CD1c-positive myeloid dendritic cell (primary cell): Measurements from ENCODE around the gene SH2D4B.

Source experiments
- DNase-seq: peaks from one replicate; pipeline ENCODE4 v3.0.0-alpha.2; 2016; ENCODE audit errors: extremely low spot score

The SH2D4B gene

DNA sequence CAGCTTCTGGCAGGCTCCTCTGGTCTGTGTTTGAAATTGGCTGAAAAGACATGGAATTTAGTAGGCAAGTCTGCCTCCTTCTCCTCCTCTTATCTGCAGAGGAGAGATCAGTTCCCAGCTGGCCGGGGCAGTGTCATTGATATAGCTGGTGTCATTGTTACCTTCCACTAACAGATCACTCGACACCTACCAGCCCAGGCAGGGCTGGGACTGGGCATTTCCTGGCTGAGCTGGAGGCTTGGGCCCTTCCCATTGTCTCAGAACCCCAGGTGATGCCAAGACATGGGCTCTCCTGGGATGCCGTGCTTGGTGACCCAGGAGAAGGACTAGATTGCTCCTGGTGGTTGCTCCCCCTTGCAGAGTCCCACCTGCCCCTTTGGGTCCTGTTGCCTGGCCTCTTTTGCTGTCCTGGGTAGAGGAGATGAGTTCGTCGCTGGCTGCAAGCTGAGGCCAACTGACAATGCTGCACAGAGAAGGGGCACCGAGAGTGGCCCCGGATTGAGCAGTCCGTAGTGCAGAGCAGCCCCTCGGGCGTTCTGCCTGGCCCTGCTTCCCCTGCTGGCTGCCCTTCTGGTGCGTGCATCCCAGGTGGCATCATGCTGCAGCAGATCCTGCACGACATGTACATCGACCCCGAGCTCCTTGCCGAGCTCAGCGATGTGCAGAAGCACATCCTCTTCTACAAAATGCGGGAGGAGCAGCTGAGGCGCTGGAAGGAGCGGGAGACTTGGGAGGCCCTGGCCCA, at the start of gene SH2D4B:
Gene SH2D4B, plus strand, starts transcription at position 167 of the 745 bp plus-strand sequence. Its CDS starts 430 bp downstream, at position 597.
- no peak for DNase-seq

DNA sequence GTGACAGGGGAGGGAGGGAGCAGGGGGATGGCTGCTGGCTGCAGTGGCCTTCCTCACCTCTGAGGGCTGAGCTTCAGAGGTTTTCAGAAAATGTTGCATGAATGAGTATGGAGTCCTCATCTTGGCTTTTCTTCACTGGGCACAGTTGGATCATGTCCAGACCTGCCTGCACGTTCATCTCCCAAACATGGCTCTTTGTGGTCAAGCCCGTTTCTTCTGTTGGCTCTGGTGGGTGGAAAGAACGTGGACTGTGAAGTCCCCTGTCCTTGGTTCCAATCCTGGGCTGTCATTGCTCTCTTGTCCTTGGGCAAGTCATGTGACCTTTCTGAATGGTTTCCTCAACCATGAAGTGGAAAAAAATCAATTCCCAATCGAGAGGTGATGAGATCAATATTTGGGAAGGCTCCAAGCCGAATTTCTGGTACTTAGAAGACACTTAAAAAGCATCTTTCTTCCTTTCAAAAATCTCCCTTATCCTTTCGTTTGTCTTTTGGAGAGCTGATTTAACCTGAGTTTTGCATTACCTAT, 49.1 kb upstream of the SH2D4B start:
- DNase-seq: no peak

- no peak for DNase-seq
These were observed 48.2 kb upstream of the SH2D4B start for GRCh38 chr10:80489371-80490112.

DNA sequence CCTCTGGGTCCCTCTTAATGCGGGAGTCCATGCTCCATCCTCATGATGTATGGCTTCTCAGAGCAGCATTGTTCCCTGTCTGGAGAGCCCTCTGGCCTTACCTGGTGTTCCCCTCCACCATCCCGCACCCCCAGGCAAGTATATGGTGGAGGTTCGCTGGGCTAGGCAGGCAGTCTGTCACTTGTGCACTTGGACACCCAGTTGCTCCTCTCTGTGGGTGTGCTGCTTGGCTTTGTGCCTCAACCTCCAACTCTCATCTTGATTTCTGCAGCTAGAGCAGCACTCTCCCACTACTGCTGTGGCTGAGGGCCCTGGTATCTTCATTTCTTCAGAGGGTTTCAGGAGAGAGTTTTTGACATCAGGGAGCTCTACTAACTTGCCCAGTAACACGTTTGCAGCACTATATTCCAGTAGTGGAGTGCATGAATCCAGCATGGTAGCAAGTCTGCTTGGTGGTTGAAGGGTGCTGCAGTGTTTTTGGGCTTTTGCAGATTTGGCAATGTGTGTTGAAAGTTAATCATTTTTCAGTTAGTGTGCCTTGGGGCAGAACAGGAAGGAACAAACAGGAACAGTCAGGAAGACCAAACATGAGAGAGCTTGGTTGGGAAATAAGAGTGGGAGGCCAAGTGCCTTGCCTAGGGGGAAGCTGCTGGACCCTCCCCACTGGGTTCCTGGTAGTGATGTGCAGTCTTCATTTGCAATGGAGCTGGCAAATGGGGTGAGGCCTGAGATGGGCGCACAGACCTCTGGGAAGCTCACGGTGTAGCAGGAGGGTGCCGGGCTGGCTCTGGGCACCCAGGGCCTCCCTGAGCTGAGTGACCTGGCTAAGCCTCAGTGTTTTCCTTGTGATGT, 46.2 kb upstream of the SH2D4B start:
- peak; percentile 92 for DNase-seq

- peak; percentile 62 for DNase-seq
These were observed 44.7 kb upstream of the SH2D4B start for GRCh38 chr10:80492848-80493521.

GRCh38 chr10:80493522-80494051, 44.1 kb upstream of the SH2D4B start:
- DNase-seq: peak; percentile 59

- DNase-seq: no peak
These were observed 41.0 kb upstream of the SH2D4B start for GRCh38 chr10:80496555-80497172.

- DNase-seq: no peak
These were observed 40.3 kb upstream of the SH2D4B start for GRCh38 chr10:80497187-80498077.

DNA sequence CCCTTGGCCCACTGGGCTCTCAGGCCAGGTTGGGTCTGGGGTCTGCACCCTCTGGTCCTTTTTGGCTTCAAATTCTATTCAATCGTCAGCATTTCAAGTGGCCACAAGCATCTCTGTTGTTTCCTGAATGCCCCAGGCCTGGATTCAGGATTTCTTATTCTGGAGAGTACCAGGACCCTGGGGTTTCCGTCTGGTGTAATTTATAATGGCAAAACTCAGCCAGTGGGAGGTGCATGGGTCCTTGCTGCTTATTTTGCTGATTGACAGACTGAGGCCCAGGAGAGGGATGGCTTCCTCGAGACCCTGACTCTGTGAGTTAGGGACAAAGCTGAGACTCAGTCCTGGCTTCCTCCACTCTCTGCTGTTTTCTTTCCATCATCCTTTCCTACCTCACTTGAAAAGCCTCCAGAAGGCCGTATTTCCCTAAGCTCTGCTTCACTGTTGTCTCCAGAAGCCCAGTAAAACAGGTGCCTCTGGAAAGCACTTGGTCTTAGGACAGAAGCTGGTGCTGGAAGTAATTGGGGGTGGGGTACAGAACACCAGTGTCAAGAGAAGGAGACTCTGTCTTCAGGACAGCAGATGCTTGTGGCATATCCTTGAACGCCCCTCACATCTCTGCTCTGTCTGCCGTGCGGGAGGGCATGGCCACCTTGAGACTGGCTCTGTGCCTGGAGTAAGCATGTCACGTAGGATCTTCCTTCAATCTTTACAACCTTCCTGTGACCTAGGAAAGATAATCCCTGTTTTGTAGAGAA, 39.4 kb upstream of the SH2D4B start:
- DNase-seq: no peak

DNA sequence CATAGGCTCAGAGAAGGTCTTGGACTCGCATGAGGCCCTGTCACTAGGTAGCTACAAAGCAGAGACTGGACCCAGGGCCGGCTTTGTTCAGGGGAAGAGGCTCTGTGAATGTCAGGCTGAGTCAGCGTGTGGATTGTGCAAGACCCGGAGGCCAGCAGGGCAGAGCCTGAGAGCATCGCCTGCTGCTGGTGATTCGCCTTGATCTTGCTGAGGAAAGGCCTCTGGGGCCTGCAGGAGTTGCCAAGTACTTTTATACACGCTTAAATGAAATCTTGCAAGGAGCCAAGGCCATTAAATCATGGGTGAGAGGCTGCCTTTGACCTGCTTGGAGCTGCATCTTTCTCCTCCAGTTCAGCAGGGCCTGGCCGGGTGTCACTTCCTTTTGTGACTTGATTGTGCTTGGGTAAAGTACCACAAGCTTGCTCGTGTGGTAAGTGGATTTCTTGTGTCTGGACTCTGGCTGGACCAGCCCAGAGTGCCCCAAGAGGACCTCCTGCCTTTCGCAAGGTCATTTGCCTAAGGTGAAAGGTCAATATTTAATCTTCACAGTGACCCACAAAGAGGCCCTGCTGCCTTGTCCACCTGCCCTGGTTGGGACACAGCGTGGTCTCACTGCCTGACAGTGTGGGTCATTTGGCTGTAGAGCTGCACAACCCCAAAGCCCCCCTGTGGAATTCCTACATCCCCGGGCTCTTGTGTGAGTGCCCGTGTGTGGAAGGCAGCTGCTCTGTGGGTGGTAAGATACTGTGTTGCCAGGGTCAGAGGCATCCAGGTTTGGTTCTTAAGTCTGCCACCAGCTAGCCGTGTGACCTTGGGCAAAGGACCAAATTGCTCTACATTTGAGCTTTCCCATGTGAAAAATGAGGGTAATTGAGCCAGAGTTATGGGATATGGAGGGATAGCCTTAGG, 38.6 kb upstream of the SH2D4B start:
- peak; percentile 88 for DNase-seq

DNA sequence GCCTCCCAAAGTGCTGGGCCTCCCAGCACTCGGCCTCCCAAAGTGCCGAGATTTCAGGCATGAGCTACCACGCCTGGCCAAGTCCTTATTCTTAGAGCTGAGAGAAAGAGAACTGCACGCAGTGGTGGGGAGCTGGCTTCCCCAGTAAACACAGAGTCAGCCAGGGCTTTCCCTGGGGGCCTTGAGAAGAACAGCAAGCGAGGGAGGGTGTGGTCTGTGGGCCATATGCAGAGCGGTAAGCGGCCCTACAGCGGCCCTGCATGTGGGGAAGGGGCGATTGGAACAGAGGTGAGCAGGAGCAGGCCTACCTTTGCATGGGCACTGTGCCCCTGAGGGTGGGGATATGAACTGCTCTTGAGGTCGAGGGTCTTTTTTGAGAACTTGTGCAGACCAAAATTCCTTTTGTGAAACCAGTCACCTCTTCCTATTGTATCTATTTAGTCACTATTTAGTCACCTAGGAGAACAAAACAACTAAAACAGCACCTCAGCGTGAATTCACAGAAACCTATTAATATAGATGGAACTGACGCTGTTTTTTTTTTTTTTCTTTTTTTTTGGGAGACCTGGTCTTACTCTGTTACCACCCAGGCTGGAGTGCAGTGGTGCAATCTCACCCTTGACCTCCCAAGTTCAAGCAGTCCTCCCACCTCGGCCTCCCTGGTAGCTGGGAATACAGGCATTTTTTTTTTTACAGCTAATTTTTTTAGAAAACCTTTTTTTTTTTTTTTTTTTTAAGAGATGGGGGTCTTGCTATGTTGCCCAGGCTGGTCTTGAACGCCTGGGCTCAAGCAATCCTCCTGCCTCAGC, 36.9 kb upstream of the SH2D4B start:
- DNase-seq: peak; percentile 34

DNA sequence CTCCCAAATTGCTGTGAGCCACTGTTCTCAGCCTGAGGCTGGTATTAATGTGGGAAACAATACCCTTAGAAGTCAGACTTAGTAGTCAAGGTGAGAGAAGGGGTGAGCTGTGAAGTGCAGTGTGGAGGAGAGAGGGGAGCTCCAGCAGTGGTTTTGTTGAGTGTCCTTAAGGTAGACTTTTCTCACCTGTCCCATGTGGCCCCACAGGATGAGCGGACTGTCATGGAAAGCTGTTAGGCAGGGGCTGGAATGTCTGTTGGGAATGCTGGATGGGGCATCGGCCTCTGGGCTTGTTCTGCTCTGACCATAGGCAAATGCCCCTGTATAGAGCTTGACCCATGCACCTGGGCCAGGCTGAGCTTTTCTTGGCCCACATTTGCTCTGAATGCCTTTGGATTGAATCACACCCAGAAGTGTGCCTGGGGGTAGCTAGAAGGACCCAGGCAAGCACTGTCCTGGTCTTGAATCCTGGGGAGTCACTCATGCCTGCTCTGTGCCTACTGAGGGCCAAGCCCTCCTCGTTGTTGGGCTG, 36.3 kb upstream of the SH2D4B start:
- no peak for DNase-seq

DNA sequence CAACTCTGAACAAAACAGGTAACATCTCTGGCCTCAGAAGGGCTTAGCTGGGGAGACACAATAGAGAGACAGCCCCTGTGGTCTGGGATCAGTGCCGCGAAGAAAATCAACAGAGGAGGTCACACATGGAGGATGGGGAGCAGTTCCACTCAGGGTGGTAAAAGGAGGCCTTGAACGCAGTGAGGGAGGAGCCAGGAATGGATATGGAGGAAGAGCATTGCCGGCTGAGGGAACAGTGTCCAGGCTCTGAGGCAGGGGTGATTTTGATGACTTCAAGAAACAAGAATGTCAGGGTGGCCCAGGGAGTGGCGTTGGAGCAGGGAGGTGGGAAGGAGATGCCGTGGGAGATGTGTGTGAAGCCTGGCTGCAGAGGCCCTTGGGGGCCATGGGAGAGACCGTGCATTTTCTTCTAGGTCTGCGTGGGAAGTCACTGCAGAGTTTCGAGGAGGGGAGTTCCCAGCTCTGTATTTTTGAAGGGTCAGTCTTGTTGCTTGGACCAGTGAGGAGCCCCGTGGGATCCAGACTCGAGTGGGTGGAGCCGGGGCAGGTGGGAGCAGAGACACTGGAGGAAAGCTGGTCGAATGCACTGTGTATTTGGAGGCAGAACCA, 35.7 kb upstream of the SH2D4B start:
- no peak for DNase-seq

DNA sequence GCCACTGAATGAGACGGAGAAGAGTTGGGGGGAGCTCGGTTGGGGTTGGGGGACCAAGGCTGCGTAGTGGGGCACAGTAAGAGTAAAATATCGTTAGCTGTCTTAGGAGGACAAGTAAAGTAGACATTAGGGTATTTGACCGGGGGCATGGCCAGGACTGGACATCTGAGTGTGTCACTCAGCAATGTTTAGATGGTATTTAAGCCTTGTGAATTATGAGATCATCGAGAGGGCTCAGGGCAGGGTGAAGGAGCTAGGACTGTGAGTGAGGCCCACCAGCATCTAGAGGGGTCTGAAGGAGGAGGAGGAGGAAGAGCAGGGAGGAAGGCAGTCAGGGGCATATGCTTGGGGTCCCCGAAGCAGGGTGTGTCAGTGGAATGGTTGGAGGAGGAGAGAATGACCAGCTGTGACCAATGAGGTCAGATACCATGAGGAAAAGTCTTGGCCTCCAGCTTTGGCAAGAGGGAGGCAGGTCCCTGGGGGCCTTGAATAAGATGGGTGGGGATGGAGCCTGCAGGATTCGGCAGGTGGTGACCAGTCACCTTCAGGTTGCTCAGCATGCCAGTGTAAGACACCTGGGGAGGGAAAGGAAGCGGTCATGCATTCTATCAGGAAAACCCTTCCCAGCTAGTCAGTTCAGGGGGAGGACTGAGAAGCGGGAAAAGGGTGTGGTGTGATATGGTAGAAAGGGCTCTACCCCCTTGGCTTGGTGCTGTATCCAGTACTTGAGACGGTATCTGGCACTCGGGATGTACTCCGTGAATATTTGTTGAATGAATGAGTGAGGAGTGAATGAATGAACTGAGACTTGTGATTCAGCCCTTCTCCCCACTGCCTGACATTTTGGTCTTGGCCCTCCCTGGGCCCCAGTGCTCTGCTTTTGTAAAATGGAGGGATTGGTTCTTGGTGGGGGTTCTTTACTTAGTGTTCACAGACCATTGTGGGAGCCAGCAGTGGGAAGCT, 34.8 kb upstream of the SH2D4B start:
- no peak for DNase-seq

DNA sequence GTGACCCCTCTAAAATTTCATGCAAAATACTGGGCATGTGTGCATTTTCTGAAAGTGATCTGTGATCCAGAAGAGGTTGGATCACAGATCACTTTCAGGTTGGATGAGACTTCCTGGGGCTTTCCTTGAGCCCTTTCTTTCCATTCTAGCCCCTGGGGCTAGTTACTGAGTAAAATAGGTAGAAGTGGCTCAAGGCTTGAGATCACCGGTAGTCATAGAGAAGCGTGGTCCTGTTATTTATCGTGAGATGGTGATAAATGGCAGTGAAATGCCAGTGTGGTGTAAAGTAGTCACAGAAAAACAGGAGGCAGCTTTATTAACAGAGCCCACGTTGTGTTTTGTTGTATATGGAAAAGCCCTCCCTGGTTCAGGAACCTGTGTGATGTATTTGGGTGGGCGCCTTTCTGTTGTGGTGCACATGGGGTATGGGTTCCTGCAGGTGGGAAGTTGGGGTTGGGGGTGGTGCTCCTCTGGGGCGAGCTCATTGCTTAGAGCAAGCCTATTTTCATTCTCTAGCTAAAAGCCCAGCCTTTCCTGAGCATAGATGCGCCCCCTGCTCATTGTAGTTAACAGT, 34.0 kb upstream of the SH2D4B start:
- no peak for DNase-seq
